ENCODE measurements around the gene ATG9B.

The ATG9B gene

DNA sequence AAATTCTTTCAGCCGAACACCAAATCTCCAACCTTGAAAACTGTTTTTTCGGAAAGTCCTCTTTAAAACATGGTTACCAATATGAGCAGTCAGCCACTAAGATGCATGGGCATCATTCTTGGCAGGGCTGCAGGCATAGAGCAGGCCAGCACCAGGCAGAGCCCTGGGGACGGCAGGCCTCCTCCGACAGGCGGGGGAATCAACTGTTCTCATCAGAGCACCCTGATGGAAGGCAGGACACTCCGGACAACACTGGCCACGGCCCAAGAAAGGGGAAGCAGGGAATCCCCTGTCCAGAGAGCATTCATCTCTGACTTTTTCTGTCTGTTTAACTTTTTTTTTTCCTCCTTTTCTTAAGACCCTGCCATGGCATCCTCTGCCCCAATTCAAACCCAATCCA, 34.8 kb downstream of the ATG9B start:
- no peak for TF ChIP-seq POLR2A (IDR thresholded peaks at IDR 0.05; ENCODE audit: low read depth, low read length)
- DNase-seq (ENCODE audit: insufficient read length, low spot score) (no peak), FAIRE-seq (no peak)

DNA sequence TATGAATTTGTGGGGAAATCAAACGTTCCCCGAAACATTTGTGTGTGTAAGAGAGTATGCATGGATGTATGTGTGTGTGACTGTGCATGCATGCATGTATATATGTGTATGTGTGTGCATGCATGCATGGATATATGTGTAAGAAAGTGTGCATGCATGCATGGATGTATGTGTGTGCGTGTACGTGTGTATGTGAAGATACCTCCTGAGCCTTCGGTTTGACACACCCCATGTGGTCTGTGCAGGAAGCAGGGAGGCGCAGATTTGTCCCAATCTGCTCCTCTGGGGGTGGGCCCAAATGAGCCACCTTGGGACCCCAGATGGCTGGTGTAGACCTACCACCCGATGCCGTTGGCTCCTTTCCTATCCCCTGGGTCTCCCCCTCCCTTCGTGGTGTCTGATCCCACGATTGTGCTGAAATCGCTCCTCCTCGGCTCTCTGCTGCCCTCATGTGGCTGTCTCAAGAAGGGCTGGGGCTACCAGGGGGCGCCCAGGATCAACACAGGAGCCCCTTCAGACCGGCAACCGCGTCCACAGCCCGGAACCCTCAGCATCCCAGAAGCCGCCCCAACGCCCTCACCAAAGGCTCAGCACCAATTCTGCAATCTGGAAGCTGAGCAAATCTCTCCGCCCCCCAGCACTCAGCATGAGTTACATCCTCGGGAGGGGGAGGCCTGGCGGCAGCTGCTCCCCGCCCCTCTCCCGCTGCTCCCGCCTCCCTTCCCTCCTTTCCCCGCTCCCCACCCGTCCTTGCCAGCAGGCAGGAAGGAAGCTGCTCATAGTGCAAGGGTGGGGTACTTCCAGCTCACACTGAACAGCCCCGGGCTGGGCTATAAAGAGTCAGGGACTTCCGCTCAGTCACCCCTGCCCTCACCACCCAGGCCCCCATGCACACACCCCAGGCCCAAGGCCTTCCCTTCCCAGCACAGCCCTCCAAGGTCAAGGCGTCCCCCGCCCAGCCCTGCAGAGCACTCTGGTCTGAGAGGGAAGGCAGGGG, 35.8 kb downstream of the ATG9B start:
- peak; percentile 81 for DNase-seq (ENCODE audit: insufficient read length, low spot score)
- TF ChIP-seq PAX5 (IDR thresholded peaks at IDR 0.05; ENCODE audit: insufficient read depth, low read length, severe bottlenecking) (no peak), TAF1 (IDR thresholded peaks at IDR 0.05; ENCODE audit: low read depth, low read length) (no peak), POLR2A (IDR thresholded peaks at IDR 0.05; ENCODE audit: low read depth, low read length) (no peak), POU2F2 (IDR thresholded peaks at IDR 0.05; ENCODE audit: low read depth, low read length) (no peak), POLR2AphosphoS5 (IDR thresholded peaks at IDR 0.05; ENCODE audit: low read depth, low read length) (no peak), SPI1 (IDR thresholded peaks at IDR 0.05; ENCODE audit: low read depth, low read length) (no peak)
- peak; percentile 16 for FAIRE-seq

DNA sequence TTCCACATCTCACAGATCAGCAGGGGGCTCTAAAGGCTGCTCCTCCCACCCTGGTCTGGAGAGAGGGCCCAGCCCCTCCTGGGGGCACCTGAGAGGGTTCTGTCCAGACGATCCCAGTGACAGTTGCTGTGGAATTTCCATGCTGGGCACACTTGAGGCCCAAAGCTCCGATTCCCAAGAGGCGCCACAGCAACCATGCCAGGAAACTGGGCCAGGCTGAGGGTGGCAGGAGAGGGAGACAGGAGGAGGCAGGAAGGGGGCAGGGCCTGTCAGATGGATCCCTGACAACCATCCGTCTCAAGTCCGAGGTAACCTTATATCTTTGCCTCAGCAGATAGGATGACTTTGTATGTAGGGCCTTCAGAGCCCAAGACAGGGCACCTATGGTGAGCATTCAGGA, 37.7 kb downstream of the ATG9B start:
- FAIRE-seq (no peak), DNase-seq (ENCODE audit: insufficient read length, low spot score) (no peak)
- TF ChIP-seq PAX5 (IDR thresholded peaks at IDR 0.05; ENCODE audit: insufficient read depth, low read length, severe bottlenecking) (no peak), POLR2A (IDR thresholded peaks at IDR 0.05; ENCODE audit: low read depth, low read length) (no peak)

DNA sequence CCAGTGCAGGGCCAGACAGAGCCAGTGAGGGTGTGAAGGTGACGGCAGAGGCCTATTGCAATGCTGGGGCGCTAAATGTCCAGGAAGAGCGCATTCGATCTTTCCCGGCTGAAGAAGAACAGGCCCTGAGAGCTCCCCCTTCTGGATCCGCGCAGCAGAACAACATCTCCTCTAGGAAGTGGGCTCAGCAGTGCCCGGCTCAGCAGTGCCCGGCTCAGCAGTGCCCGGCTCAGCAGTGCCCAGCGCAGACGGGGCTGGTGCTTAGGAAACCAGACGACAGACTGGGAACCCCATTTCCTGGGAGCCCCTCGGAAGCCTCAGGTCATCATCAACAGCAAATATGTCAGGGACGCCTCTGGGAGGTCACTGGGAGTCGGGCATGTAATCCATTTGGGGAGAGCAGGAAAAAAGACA, 38.2 kb downstream of the ATG9B start:
- DNase-seq (ENCODE audit: insufficient read length, low spot score) (no peak), FAIRE-seq (peak; percentile 9)
- TF ChIP-seq POLR2A (IDR thresholded peaks at IDR 0.05; ENCODE audit: low read depth, low read length) (no peak), PAX5 (IDR thresholded peaks at IDR 0.05; ENCODE audit: insufficient read depth, low read length, severe bottlenecking) (peak; percentile 8), POU2F2 (IDR thresholded peaks at IDR 0.05; ENCODE audit: low read depth, low read length) (no peak), TAF1 (IDR thresholded peaks at IDR 0.05; ENCODE audit: low read depth, low read length) (no peak), POLR2AphosphoS5 (IDR thresholded peaks at IDR 0.05; ENCODE audit: low read depth, low read length) (no peak)

DNA sequence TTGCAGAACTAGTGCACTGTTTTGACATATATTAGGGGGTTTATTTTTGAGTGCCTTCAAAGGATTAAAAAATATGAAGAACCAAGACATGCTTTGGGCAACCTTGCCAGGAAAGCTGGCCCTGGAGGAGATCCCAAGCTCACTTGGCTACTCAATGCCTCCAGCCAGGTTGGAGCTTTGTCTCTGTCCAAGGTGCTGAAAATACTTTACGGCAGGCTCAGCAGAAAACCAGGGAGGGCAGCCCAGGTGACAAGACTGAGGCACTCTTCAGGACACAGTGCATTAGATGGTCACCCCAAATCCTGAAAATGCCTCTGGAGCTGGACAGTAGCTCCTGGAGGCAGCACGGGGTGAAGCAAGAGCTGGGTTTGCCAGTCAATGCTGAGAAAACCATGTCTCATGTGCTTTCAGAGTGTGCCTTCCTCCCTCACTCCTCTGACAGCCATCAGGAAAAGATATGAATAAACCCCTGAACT, 40.4 kb downstream of the ATG9B start:
- TF ChIP-seq SPI1 (IDR thresholded peaks at IDR 0.05; ENCODE audit: low read depth, low read length): no peak
- no peak for TF ChIP-seq POLR2AphosphoS5 (IDR thresholded peaks at IDR 0.05; ENCODE audit: low read depth, low read length)
- FAIRE-seq (no peak), DNase-seq (ENCODE audit: insufficient read length, low spot score) (no peak)

DNA sequence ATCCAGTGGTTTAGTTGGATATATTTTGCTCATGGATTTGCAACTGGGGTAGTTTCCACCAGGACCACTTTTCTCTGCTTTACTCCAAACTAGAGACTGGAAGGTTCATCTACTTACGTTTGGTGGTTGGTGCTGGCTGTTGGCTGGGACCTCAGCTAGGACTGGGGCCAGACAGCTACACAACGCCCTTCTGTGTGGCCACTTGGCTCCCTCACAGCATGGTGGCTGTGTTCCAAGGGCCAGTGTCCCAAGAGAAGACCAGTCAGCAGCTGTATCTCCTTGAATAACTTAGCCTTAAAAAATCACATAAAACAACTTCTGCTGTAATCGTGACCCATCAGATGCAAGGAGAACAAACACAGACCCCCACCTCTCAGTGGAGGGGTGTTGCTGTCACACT, 41.9 kb downstream of the ATG9B start:
- no peak for DNase-seq (ENCODE audit: insufficient read length, low spot score)
- TF ChIP-seq PAX5 (IDR thresholded peaks at IDR 0.05; ENCODE audit: insufficient read depth, low read length, severe bottlenecking): no peak
- TF ChIP-seq POLR2A (IDR thresholded peaks at IDR 0.05; ENCODE audit: low read depth, low read length): no peak
- TF ChIP-seq POU2F2 (IDR thresholded peaks at IDR 0.05; ENCODE audit: low read depth, low read length): no peak
- TF ChIP-seq TAF1 (IDR thresholded peaks at IDR 0.05; ENCODE audit: low read depth, low read length): no peak
- TF ChIP-seq SPI1 (IDR thresholded peaks at IDR 0.05; ENCODE audit: low read depth, low read length): no peak
- TF ChIP-seq POLR2AphosphoS5 (IDR thresholded peaks at IDR 0.05; ENCODE audit: low read depth, low read length): no peak
- no peak for FAIRE-seq

DNA sequence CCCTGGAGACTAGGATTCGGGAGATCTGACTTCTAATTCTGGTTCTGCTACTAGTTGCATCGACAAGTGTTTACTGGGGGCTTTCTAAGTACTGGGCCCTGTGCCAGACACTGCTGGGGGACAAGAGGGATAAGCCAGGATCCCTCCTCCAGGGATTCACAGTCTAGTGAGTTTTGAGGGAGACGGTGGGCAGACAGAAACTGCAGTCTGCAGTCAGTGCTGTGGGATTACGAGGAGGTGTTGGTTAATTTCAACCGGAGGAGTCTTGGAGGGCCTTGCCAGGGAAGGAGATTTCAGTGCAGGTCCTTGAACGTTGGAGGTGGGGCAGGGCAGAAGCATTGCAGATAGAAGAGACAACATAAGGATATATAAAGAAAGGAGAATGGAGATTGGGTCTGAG, 42.6 kb downstream of the ATG9B start:
- TF ChIP-seq POLR2A (IDR thresholded peaks at IDR 0.05; ENCODE audit: low read depth, low read length) (no peak), POLR2AphosphoS5 (IDR thresholded peaks at IDR 0.05; ENCODE audit: low read depth, low read length) (no peak), PAX5 (IDR thresholded peaks at IDR 0.05; ENCODE audit: insufficient read depth, low read length, severe bottlenecking) (no peak), SPI1 (IDR thresholded peaks at IDR 0.05; ENCODE audit: low read depth, low read length) (no peak), POU2F2 (IDR thresholded peaks at IDR 0.05; ENCODE audit: low read depth, low read length) (no peak), TAF1 (IDR thresholded peaks at IDR 0.05; ENCODE audit: low read depth, low read length) (no peak)
- DNase-seq (ENCODE audit: insufficient read length, low spot score) (no peak), FAIRE-seq (no peak)

DNA sequence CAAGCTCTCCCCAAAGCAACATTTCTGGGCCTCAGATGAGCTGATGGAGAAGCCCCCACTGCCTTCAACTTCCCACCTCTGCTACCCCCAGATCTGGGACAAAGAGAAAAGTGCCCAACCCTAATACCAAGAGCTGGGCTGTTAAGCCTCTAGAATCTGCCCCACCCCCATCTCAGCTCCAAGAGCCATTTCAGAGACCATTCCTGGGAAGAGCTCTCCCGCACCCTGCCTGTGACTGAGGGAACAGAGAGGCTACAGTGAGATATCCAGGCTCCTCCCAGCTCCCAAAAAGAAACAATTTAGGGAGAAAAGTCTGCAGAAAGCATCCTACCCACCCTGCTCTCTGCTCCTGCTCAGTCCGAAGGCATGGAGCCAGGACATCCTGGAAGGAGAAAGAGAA, 43.6 kb downstream of the ATG9B start:
- FAIRE-seq (no peak), DNase-seq (ENCODE audit: insufficient read length, low spot score) (no peak)
- TF ChIP-seq PAX5 (IDR thresholded peaks at IDR 0.05; ENCODE audit: insufficient read depth, low read length, severe bottlenecking): no peak
- TF ChIP-seq POU2F2 (IDR thresholded peaks at IDR 0.05; ENCODE audit: low read depth, low read length): no peak
- TF ChIP-seq POLR2AphosphoS5 (IDR thresholded peaks at IDR 0.05; ENCODE audit: low read depth, low read length): no peak
- no peak for TF ChIP-seq SPI1 (IDR thresholded peaks at IDR 0.05; ENCODE audit: low read depth, low read length)
- TF ChIP-seq POLR2A (IDR thresholded peaks at IDR 0.05; ENCODE audit: low read depth, low read length): no peak
- no peak for TF ChIP-seq TAF1 (IDR thresholded peaks at IDR 0.05; ENCODE audit: low read depth, low read length)

DNA sequence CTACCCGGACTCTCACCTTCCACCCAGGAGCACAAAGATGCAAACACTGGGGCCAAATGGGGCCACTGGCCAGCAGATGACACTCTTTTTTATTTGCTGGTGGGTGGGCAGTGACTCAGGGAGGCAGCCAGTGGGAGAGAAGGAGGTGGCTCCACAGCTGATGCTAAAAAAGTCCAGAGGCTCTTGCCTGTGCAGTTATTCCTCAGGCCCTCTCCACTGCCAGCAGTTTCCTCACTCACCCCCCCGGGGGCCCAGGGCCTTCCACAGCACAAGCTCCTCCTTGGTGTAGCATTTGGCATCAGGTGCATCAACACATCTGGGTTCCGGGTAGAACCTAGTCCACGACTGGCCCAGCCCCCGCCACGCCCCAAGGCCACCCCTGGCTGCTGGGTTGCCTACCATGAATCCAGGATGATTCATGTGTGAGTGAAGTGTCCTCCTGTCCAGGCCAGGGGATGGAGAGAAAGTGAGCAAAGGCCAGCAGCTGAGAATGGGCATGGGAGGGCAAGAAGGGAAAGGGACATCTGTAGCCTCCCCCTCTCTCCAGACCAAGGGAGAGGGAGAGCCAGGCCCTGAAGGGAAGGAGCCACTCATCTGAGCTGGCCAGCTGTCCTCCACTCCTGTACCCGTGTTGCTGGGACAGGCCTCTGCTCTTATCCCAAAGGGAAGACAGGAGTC, 44.4 kb downstream of the ATG9B start:
- FAIRE-seq (no peak), DNase-seq (ENCODE audit: insufficient read length, low spot score) (no peak)
- TF ChIP-seq PAX5 (IDR thresholded peaks at IDR 0.05; ENCODE audit: insufficient read depth, low read length, severe bottlenecking): no peak
- TF ChIP-seq POU2F2 (IDR thresholded peaks at IDR 0.05; ENCODE audit: low read depth, low read length): no peak
- TF ChIP-seq SPI1 (IDR thresholded peaks at IDR 0.05; ENCODE audit: low read depth, low read length): no peak
- no peak for TF ChIP-seq TAF1 (IDR thresholded peaks at IDR 0.05; ENCODE audit: low read depth, low read length)
- TF ChIP-seq POLR2A (IDR thresholded peaks at IDR 0.05; ENCODE audit: low read depth, low read length): no peak
- no peak for TF ChIP-seq POLR2AphosphoS5 (IDR thresholded peaks at IDR 0.05; ENCODE audit: low read depth, low read length)
